ENCODE data around the gene TESK1. TPM values are rescaled to one million over a fixed set of nuclear protein-coding genes. Genes with fewer than 3 reads are reported as not detected.

TESK1 gene, protein sequence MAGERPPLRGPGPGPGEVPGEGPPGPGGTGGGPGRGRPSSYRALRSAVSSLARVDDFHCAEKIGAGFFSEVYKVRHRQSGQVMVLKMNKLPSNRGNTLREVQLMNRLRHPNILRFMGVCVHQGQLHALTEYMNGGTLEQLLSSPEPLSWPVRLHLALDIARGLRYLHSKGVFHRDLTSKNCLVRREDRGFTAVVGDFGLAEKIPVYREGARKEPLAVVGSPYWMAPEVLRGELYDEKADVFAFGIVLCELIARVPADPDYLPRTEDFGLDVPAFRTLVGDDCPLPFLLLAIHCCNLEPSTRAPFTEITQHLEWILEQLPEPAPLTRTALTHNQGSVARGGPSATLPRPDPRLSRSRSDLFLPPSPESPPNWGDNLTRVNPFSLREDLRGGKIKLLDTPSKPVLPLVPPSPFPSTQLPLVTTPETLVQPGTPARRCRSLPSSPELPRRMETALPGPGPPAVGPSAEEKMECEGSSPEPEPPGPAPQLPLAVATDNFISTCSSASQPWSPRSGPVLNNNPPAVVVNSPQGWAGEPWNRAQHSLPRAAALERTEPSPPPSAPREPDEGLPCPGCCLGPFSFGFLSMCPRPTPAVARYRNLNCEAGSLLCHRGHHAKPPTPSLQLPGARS
- 11.5 and 16.1 TPM in 2 replicates for total RNA-seq

DNA sequence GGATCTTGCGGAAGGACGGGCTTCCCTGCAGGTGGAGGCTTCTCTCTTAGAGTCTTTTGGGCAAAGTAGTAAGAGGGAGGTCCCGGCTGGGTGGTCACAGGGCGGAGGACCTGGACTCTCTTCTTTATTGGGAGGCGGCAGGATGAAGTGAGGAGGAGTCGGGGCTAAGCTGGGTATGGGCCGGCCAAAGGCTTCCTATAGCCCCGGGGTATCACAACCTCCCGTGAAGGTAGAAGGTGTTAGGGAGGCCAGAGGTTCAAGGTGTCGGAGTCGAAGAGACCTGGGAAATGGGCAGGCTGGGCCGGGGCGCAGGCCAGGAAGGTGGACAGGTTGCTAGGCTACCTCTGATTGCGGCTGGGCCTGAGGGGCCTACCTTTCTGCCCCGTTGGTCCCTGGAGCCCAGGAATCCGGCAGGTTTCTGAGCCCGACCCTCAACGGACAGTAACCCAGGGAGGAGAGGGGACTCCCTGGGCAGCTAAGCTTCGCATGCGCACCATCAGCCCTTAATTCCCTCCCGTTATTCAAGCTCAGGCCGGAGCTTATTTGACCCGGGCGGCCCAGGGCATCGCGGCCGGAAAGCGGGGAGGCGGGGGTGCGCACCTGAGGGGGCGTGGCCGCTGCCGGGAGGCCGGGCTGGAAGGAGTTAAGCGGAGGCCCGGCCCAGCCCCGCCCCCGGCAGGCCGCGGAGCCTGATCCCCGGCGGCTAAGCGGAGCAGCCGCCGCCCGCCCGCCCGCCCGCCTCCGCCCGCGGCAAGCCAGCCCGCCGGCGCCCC lies at the start of gene TESK1:
TESK1 (plus strand) TSS at position 685 of the 773 bp plus-strand sequence. CDS start 358 bp downstream, outside the sequence.

DNA sequence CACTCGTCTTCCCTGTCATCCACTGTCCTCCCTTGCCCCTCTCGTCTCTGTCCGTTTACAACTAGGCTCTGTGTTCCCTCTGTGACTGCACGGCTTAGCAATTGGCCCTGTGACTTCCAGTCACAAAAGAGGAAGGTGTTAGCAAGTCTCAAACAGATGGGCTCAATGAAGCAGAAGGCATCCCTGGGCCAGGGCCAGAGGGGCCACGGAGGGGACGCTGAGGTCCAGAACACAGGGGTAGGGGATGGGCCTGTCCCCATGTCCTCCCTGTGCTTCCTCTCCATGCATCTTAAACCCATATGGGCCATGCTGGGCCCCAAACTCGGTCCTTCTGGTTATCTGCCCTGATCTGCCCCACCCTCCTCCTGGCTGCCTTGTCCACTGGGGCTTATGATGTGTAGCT lies 13.3 kb downstream of the TESK1 start, which contains the start of gene CD72:
CD72 (minus strand) TSS at position 89 of the 403 bp plus-strand sequence. CDS start 110 bp downstream, outside the sequence.

DNA sequence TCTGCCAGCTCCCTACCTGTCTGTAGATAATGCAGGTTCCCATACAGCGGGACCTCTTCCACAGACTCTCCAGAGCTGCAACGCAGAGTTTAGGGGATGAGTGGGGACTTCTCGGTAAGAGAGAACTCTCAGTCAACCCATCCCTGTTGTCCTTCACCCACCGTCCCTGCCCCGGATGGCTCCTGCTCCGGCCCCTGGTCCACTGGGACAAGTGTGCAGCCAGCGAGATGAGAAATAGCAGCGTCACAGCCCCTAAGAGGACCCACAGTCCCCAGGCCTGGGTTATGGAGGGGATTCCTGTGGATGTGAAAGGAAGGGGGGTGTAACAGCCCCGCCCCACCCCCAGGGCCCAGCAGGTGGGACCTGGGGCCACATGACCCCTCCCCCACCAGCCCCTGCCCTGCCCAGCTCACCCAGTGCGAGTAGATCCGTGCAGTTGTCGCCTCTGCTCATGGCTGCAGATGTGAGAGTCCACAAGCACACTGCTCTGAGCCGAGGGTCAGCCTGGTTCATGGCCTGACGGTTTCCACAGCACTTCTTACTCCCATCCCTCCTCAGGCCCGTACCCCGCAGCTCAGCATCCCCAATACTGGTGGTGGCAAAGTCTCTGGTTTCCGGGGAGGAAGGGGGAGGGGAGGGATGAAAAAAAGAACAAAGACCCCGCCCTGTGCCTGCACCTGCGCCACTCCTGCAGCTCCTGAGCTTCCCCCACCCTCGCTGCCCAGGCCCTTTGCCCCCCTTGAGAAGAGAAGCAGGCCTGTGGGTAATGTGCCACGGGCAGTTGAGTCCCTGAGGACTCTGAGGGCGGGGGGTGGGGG lies 45.5 kb downstream of the TESK1 start, which contains the start of gene SIT1:
SIT1 (minus strand) TSS at position 591 of the 818 bp plus-strand sequence; CDS start at position 513, 78 bp downstream.

DNA sequence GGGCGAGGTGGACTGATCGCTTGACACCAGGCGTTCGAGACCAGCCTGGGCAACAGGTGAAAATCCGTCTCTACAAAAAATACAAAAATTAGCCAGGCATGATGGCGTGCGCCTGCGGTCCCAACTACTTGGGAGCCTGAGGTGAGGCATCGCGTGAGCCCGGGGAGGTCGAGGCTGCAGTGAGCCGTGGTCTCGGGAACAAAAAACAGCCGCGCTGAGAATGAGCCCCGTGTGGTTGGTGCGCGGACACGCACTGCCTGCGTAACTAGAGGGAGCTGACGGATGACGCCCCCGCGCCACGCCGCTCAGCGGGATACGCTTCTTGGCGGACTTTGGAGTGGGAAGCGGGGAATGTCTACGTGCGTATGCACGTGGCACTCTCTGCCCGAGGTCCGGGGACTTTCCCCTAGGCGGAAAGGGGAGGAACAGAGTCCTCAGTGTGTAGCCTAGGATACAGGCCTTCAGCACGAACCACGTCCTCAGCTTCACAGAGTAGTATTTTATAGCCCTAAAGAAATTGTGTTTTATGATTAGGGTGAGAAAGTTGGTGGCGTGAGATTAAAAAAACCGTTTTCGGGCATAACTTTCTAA lies 52.6 kb downstream of the TESK1 start, which contains the start of gene RMRP:
RMRP (minus strand) TSS at position 474 of the 591 bp plus-strand sequence.

DNA sequence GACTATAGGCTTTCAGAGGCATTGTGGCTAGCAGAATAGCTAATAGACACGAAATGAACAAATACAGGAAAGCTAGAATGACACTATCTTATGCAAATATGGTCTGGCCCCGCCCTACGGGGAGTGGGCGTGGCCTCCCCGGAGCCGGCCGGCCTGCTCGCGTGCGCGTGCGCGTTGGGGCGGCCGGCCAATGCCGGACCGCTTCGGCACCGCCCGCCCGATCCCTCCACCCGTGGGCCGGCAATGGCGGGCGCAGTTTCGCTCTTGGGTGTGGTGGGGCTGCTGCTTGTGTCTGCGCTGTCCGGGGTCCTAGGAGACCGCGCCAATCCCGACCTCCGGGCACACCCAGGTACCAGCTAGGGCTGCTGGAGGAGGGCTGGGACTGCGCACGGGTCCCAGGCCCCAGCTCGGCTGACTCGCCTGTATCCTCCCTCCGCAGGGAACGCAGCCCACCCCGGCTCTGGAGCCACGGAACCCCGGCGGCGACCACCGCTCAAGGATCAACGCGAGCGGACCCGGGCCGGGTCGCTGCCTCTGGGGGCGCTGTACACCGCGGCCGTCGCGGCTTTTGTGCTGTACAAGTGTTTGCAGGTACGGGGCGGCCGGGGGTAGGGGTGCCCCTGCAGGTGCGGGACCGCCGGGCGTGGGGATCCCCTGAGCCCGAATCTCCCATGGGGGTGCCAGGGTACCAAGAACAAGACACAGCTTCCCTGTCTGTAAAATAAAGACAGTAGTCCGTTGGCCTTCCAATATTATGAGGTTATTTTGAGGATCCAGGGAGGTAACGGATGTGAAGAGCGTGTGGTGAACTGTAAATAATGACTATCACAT lies 53.3 kb downstream of the TESK1 start, which contains the start of gene CCDC107:
CCDC107 (plus strand) TSS at position 156 of the 831 bp plus-strand sequence; CDS start at position 244, 88 bp downstream.

Other genes starting within 250 kb of the TESK1 start
- 31.5 and 40.1 TPM in 2 replicates for gene RUSC2, start 115.2 kb upstream of the TESK1 start, total RNA-seq
- gene CD72, start 13.2 kb downstream of the TESK1 start, total RNA-seq, result 0.46 and 0.78 TPM in 2 replicates
- 0.07 TPM in 1 of 2 replicates, not detected in the other for gene SIT1, start 45.7 kb downstream of the TESK1 start, total RNA-seq
- 20,891 and 22,749 TPM in 2 replicates for gene RMRP, start 52.8 kb downstream of the TESK1 start, total RNA-seq
- gene CCDC107, start 53.0 kb downstream of the TESK1 start, total RNA-seq, result 15.1 and 17.9 TPM in 2 replicates
- 0.26 and 0.83 TPM in 2 replicates for gene ARHGEF39, start 59.9 kb downstream of the TESK1 start, total RNA-seq
- gene CA9, start 68.7 kb downstream of the TESK1 start, total RNA-seq, result 10.0 and 181 TPM in 2 replicates
- gene TPM2, start 84.7 kb downstream of the TESK1 start, total RNA-seq, result 511 and 885 TPM in 2 replicates
- 616 and 792 TPM in 2 replicates for gene TLN1, start 126.9 kb downstream of the TESK1 start, total RNA-seq
- gene CREB3, start 127.4 kb downstream of the TESK1 start, total RNA-seq, result 62.6 and 72.7 TPM in 2 replicates
- gene GBA2, start 144.0 kb downstream of the TESK1 start, total RNA-seq, result 24.0 and 30.9 TPM in 2 replicates
- 23.0 and 25.0 TPM in 2 replicates for gene RGP1, start 144.0 kb downstream of the TESK1 start, total RNA-seq
- gene MSMP, start 149.0 kb downstream of the TESK1 start, total RNA-seq, result 0.43 TPM in 1 of 2 replicates, not detected in the other
- 43.6 and 53.1 TPM in 2 replicates for gene NPR2, start 186.3 kb downstream of the TESK1 start, total RNA-seq
- 0.91 and 1.3 TPM in 2 replicates for gene SPAG8, start 207.0 kb downstream of the TESK1 start, total RNA-seq
- 11.4 and 11.8 TPM in 2 replicates for gene HINT2, start 209.8 kb downstream of the TESK1 start, total RNA-seq
- gene FAM221B, start 223.5 kb downstream of the TESK1 start, total RNA-seq, result not detected in 2 replicates
- gene TMEM8B, start 224.0 kb downstream of the TESK1 start, total RNA-seq, result 7.0 and 8.5 TPM in 2 replicates

All from smooth muscle cell of the pulmonary artery (primary cell).